ENCODE results near the gene ZC3H12D.

ZC3H12D gene

GRCh38 chr6:149439626-149440025 is 45.2 kb downstream of the ZC3H12D start:
- DNase-seq: no peak

- no peak for DNase-seq
These were observed 46.0 kb downstream of the ZC3H12D start for GRCh38 chr6:149438855-149439254.

- no peak for DNase-seq
These were observed 47.6 kb downstream of the ZC3H12D start for GRCh38 chr6:149437212-149437611.

- no peak for DNase-seq
These were observed 48.2 kb downstream of the ZC3H12D start for GRCh38 chr6:149436647-149437046.

GRCh38 chr6:149435919-149436586 is 48.8 kb downstream of the ZC3H12D start:
- DNase-seq: no peak

GRCh38 chr6:149433881-149434280 is 50.9 kb downstream of the ZC3H12D start:
- DNase-seq: no peak

GRCh38 chr6:149433405-149433804 is 51.4 kb downstream of the ZC3H12D start:
- no peak for DNase-seq

- DNase-seq: peak; percentile 84
These were observed 52.7 kb downstream of the ZC3H12D start for GRCh38 chr6:149431905-149432775.

- DNase-seq: no peak
These were observed 55.1 kb downstream of the ZC3H12D start for GRCh38 chr6:149429427-149430360.

GRCh38 chr6:149428606-149429005 is 56.2 kb downstream of the ZC3H12D start:
- no peak for DNase-seq

GRCh38 chr6:149425754-149426153 is 59.1 kb downstream of the ZC3H12D start:
- no peak for DNase-seq

GRCh38 chr6:149425224-149425623 is 59.6 kb downstream of the ZC3H12D start:
- DNase-seq: no peak

GRCh38 chr6:149423964-149424440 is 60.8 kb downstream of the ZC3H12D start:
- DNase-seq: no peak

GRCh38 chr6:149422581-149422980 is 62.2 kb downstream of the ZC3H12D start:
- DNase-seq: no peak

- no peak for DNase-seq
These were observed 63.7 kb downstream of the ZC3H12D start for GRCh38 chr6:149421132-149421531.

- DNase-seq: no peak
These were observed 65.0 kb downstream of the ZC3H12D start for GRCh38 chr6:149419696-149420404.

GRCh38 chr6:149414821-149415220 is 70.0 kb downstream of the ZC3H12D start:
- no peak for DNase-seq

GRCh38 chr6:149414009-149414408 is 70.8 kb downstream of the ZC3H12D start:
- no peak for DNase-seq

GRCh38 chr6:149410557-149410956 is 74.3 kb downstream of the ZC3H12D start:
- no peak for DNase-seq

GRCh38 chr6:149409617-149410016 is 75.2 kb downstream of the ZC3H12D start:
- DNase-seq: no peak

GRCh38 chr6:149405823-149406765 is 78.7 kb downstream of the ZC3H12D start:
- DNase-seq: no peak

Measured in NCI-H1092 treated with DMSO at 0.1 percent for 48 hours (cell line).